Amniotic epithelial cell (primary cell): ENCODE data around the gene SELE.

Experiments used
- DNase-seq: peaks from one replicate; pipeline ENCODE4 v3.0.0-alpha.2; 2010; ENCODE audit warnings: low read depth

Gene SELE

GRCh38 chr1:169682071-169682470 lies 51.8 kb downstream of the SELE start:
- no peak for DNase-seq

- DNase-seq, result no peak
These were observed 52.7 kb downstream of the SELE start for GRCh38 chr1:169681140-169681539.

GRCh38 chr1:169680377-169681019 lies 53.4 kb downstream of the SELE start:
- peak; percentile 9 for DNase-seq

- DNase-seq, result no peak
These were observed 54.2 kb downstream of the SELE start for GRCh38 chr1:169679692-169680091.

GRCh38 chr1:169676001-169676400 lies 57.9 kb downstream of the SELE start:
- DNase-seq, result peak; percentile 96
